ENCODE results near the gene TRIM8. TPM values are rescaled to one million over a fixed set of nuclear protein-coding genes. Genes with fewer than 3 reads are reported as not detected.

TRIM8 gene
- total RNA-seq, 1 experiment from 2014 or later, result 91.6 TPM

DNA sequence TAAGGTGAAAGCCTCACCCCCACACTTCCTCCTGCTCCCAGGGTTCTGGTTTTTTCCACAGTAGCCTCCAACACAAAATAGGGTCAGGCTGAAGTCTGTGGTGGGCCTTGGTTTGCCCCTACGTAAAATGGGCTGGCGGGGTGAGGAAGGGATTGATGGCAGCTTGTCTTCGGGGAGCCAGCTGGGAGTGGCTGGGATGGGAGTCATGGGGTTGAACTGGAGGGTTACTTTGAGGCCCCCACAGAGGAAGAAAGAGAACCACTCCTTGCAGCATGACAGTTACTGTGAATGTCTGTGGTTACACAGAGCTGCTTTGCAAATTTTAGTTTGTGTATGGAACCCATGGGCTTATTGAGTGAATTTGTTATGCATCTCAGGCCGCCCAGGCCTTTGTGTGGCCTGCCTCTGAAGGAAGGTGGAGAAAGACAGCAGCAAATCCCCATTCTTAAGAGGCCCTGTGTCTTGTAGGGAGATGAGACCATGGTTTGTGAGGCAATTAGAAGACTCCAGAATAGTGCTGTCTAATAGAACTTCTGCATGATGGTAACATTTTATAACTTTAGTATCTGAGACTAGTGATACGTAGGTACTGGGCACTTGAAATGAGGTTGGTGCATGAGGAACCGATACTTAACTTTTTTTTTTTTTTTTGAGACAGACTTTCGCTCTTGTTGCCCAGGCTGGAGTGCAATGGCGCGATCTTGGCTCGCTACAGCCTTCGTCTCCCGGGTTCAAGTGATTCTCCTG, 8.1 kb downstream of the TRIM8 start:
- Histone ChIP-seq H3K4me2 (ENCODE audit: low read length) (no peak overlapping the region), H4K20me1 (ENCODE audit: insufficient read depth) (no peaks in the 10 kb centered on the region), H3K4me3 (replicated peaks in 1 of 2; ENCODE audit: low read depth in 1 of 2, low read length in 2 of 2) (no peak overlapping the region), H3K27me3 (ENCODE audit: insufficient read depth, low read length) (no peaks in the 10 kb centered on the region), H3K36me3 (ENCODE audit: control insufficient read depth in 1 of 2, insufficient read depth in 2 of 2, low read length in 2 of 2) (peaks cover 5 to 36% of the 10 kb centered on the region in 2 experiments; a peak in 3 of 4 replicates), H3K79me2 (ENCODE audit: insufficient read depth, low read length) (peaks cover 70% of the 10 kb centered on the region), H3K9me3 (ENCODE audit: control insufficient read depth in 1 of 2, insufficient read depth in 1 of 2, low read depth in 1 of 2, low read length in 2 of 2) (no peaks in the 10 kb centered on the region), H3K27ac (ENCODE audit: low read depth, low read length) (no peak overlapping the region), H3K9me2 (ENCODE audit: insufficient read depth) (no peaks in the 10 kb centered on the region), H3K9ac (ENCODE audit: low read length) (no peak overlapping the region), H3K4me1 (ENCODE audit: control insufficient read depth in 1 of 2, insufficient read depth in 2 of 2, low read length in 2 of 2) (peaks cover under 1 to 9% of the 10 kb centered on the region in 2 experiments; a peak in 3 of 4 replicates), H2AFZ (ENCODE audit: low read depth, low read length, poor library complexity, severe bottlenecking) (no peak overlapping the region)
- intact Hi-C loops (cut with micrococcal nuclease), result no loop called here
- ATAC-seq, result no peak
- CTCF ChIA-PET, result no interaction called here
- no peak for DNase-seq (ENCODE audit: low read depth, low spot score)
- BruUV-seq (replicated peaks), result no TSS peak
- POLR2A ChIA-PET, result no interaction called here
- TF ChIP-seq CBX3 (IDR thresholded peaks at IDR 0.05; ENCODE audit: low read depth) (no peak), ATF3 (IDR thresholded peaks at IDR 0.05) (no peak), ZNF274 (IDR thresholded peaks at IDR 0.05; ENCODE audit: low read depth, low read length) (no peak), EGR1 (IDR thresholded peaks at IDR 0.05; ENCODE audit: low read depth) (no peak), POLR2A (IDR thresholded peaks at IDR 0.05; ENCODE audit: borderline replicate concordance, extremely low read depth, insufficient read depth, insufficient read length) (no peak), SRF (IDR thresholded peaks at IDR 0.05; ENCODE audit: low read depth) (no peak), FOSL1 (IDR thresholded peaks at IDR 0.05; ENCODE audit: low read depth) (no peak), JUND (IDR thresholded peaks at IDR 0.05) (no peak), SP1 (IDR thresholded peaks at IDR 0.05; ENCODE audit: low read depth) (no peak), TCF7L2 (IDR thresholded peaks at IDR 0.05; ENCODE audit: borderline replicate concordance, extremely low read depth, insufficient read depth, insufficient read length) (no peak), SIN3A (IDR thresholded peaks at IDR 0.05; ENCODE audit: low read depth) (no peak), POLR2AphosphoS5 (IDR thresholded peaks at IDR 0.05; ENCODE audit: low read depth, low read length) (no peak; the same call in 1 of the 2 replicates)
- TF ChIP-seq, protein P1, sequence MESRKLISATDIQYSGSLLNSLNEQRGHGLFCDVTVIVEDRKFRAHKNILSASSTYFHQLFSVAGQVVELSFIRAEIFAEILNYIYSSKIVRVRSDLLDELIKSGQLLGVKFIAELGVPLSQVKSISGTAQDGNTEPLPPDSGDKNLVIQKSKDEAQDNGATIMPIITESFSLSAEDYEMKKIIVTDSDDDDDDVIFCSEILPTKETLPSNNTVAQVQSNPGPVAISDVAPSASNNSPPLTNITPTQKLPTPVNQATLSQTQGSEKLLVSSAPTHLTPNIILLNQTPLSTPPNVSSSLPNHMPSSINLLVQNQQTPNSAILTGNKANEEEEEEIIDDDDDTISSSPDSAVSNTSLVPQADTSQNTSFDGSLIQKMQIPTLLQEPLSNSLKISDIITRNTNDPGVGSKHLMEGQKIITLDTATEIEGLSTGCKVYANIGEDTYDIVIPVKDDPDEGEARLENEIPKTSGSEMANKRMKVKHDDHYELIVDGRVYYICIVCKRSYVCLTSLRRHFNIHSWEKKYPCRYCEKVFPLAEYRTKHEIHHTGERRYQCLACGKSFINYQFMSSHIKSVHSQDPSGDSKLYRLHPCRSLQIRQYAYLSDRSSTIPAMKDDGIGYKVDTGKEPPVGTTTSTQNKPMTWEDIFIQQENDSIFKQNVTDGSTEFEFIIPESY (IDR thresholded peaks at IDR 0.05; ENCODE audit: extremely low read depth, insufficient replicate concordance, low read length), result no peak
- TF ChIP-seq, protein P2, sequence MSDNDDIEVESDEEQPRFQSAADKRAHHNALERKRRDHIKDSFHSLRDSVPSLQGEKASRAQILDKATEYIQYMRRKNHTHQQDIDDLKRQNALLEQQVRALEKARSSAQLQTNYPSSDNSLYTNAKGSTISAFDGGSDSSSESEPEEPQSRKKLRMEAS (IDR thresholded peaks at IDR 0.05), result no peak
- TF ChIP-seq, protein P3, sequence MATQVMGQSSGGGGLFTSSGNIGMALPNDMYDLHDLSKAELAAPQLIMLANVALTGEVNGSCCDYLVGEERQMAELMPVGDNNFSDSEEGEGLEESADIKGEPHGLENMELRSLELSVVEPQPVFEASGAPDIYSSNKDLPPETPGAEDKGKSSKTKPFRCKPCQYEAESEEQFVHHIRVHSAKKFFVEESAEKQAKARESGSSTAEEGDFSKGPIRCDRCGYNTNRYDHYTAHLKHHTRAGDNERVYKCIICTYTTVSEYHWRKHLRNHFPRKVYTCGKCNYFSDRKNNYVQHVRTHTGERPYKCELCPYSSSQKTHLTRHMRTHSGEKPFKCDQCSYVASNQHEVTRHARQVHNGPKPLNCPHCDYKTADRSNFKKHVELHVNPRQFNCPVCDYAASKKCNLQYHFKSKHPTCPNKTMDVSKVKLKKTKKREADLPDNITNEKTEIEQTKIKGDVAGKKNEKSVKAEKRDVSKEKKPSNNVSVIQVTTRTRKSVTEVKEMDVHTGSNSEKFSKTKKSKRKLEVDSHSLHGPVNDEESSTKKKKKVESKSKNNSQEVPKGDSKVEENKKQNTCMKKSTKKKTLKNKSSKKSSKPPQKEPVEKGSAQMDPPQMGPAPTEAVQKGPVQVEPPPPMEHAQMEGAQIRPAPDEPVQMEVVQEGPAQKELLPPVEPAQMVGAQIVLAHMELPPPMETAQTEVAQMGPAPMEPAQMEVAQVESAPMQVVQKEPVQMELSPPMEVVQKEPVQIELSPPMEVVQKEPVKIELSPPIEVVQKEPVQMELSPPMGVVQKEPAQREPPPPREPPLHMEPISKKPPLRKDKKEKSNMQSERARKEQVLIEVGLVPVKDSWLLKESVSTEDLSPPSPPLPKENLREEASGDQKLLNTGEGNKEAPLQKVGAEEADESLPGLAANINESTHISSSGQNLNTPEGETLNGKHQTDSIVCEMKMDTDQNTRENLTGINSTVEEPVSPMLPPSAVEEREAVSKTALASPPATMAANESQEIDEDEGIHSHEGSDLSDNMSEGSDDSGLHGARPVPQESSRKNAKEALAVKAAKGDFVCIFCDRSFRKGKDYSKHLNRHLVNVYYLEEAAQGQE (IDR thresholded peaks at IDR 0.05; ENCODE audit: low read depth), result no peak
- RAD21 ChIA-PET (ENCODE audit: low non-redundant PET in 1 of 2, low total read pairs in 2 of 2, uncharacterized antibody in 2 of 2, unreplicated experiment in 2 of 2), result no interaction called here
